H9 (cell line): ENCODE measurements around the gene S100A4. TPM values are rescaled to one million over a fixed set of nuclear protein-coding genes. Genes with fewer than 3 reads are reported as not detected.

Experiments used
- DNase-seq: peaks from one replicate; pipeline ENCODE4 v3.0.0-alpha.2; 2017
- H2AFZ ChIP-seq: one replicate; pipeline ENCODE4 v1.6.1; 2013; ENCODE audit warnings: mild to moderate bottlenecking, low read length, control low read depth, moderate library complexity
- H2AK5ac ChIP-seq: 2 replicates; pipeline ENCODE4 v1.6.1; 2013; ENCODE audit warnings: low read length, control low read depth, mixed read lengths; ENCODE audit not compliant: insufficient read length
- H2BK120ac ChIP-seq: one replicate; pipeline ENCODE4 v1.6.1; 2013; ENCODE audit warnings: low read depth, mild to moderate bottlenecking, low read length, control low read depth, inconsistent platforms; ENCODE audit not compliant: poor library complexity, severe bottlenecking
- H2BK12ac ChIP-seq: 2 replicates; pipeline ENCODE4 v1.6.1; 2013; ENCODE audit warnings: low read length, control low read depth, mixed read lengths, low read depth; ENCODE audit not compliant: insufficient read length
- H2BK15ac ChIP-seq: 2 replicates; pipeline ENCODE4 v1.6.1; 2013; ENCODE audit warnings: low read depth, low read length, control low read depth
- H2BK20ac ChIP-seq: one replicate; pipeline ENCODE4 v1.6.1; 2013; ENCODE audit warnings: low read depth, mild to moderate bottlenecking, low read length, control low read depth, inconsistent platforms; ENCODE audit not compliant: poor library complexity, severe bottlenecking
- H2BK5ac ChIP-seq: 2 replicates; pipeline ENCODE4 v1.6.1; 2013; ENCODE audit warnings: low read length, control low read depth, mixed read lengths; ENCODE audit not compliant: insufficient read length
- H3K14ac ChIP-seq: 2 replicates; pipeline ENCODE4 v1.6.1; 2013; ENCODE audit warnings: low read length, control low read depth; ENCODE audit not compliant: insufficient read depth
- H3K18ac ChIP-seq: 2 replicates; pipeline ENCODE4 v1.6.1; 2013; ENCODE audit warnings: low read depth, mild to moderate bottlenecking, mixed read lengths, low read length, control low read depth; ENCODE audit not compliant: insufficient read length
- H3K23ac ChIP-seq: 2 replicates; pipeline ENCODE4 v1.6.1; 2013; ENCODE audit warnings: low read length, control low read depth, mixed read lengths, low read depth; ENCODE audit not compliant: insufficient read length
- H3K23me2 ChIP-seq: 2 replicates; pipeline ENCODE4 v1.6.1; 2013; ENCODE audit warnings: low read depth, mild to moderate bottlenecking, mixed read lengths, low read length, control low read depth; ENCODE audit not compliant: insufficient read length, poor library complexity, severe bottlenecking
- H3K27ac ChIP-seq: 2 replicates; pipeline ENCODE4 v1.5.1; 2013; ENCODE audit warnings: low read length, control low read depth, mixed read lengths, low read depth; ENCODE audit not compliant: insufficient read length
- H3K27me3 ChIP-seq: 2 replicates; pipeline ENCODE4 v1.6.1; 2013; ENCODE audit warnings: low read length, control low read depth, inconsistent platforms; ENCODE audit not compliant: insufficient read depth
- H3K4ac ChIP-seq: 2 replicates; pipeline ENCODE4 v1.6.1; 2013; ENCODE audit warnings: low read depth, mild to moderate bottlenecking, control low read depth, inconsistent platforms, low read length, moderate library complexity
- H3K4me1 ChIP-seq: 2 replicates; pipeline ENCODE4 v1.6.1; 2013; ENCODE audit warnings: low read length, control low read depth, inconsistent platforms; ENCODE audit not compliant: insufficient read depth
- H3K4me2 ChIP-seq: 2 replicates; pipeline ENCODE4 v1.6.1; 2013; ENCODE audit warnings: low read length, control low read depth, mixed read lengths; ENCODE audit not compliant: insufficient read length, insufficient read depth
- H3K56ac ChIP-seq: 2 replicates; pipeline ENCODE4 v1.6.1; 2013; ENCODE audit warnings: low read depth, mild to moderate bottlenecking, mixed read lengths, low read length, control low read depth; ENCODE audit not compliant: insufficient read length
- H3K79me1 ChIP-seq: 2 replicates; pipeline ENCODE4 v1.6.1; 2013; ENCODE audit warnings: low read depth, mild to moderate bottlenecking, moderate library complexity, low read length, control low read depth, inconsistent platforms; ENCODE audit not compliant: insufficient read depth, poor library complexity, severe bottlenecking
- H3K79me2 ChIP-seq: 2 replicates; pipeline ENCODE4 v1.6.1; 2013; ENCODE audit warnings: low read length, control low read depth, inconsistent platforms; ENCODE audit not compliant: insufficient read depth
- H3K9ac ChIP-seq: 2 replicates; pipeline ENCODE4 v1.6.1; 2013; ENCODE audit warnings: low read length, control low read depth, mixed read lengths; ENCODE audit not compliant: insufficient read length; ENCODE audit errors: extremely low read depth
- H3K9me3 ChIP-seq: one replicate; pipeline ENCODE4 v1.6.1; 2013; ENCODE audit warnings: low read depth, low read length, inconsistent platforms; ENCODE audit not compliant: control insufficient read depth
- H3T11ph ChIP-seq: one replicate; pipeline ENCODE4 v1.6.1; 2013; ENCODE audit warnings: mild to moderate bottlenecking, low read length, control low read depth, inconsistent platforms
- H4K20me1 ChIP-seq: one replicate; pipeline ENCODE4 v1.6.1; 2013; ENCODE audit not compliant: control insufficient read depth, insufficient read length, insufficient read depth
- H4K5ac ChIP-seq: 2 replicates; pipeline ENCODE4 v1.6.1; 2013; ENCODE audit warnings: low read depth, mild to moderate bottlenecking, mixed read lengths, low read length, control low read depth; ENCODE audit not compliant: insufficient read length
- H4K8ac ChIP-seq: replicated peaks from 2 replicates; pipeline ENCODE4 v1.6.1; 2013; ENCODE audit warnings: low read length, control low read depth, mixed read lengths, low read depth; ENCODE audit not compliant: insufficient read length
- H4K91ac ChIP-seq: 2 replicates; pipeline ENCODE4 v1.6.1; 2013; ENCODE audit warnings: low read depth, mild to moderate bottlenecking, moderate library complexity, mixed read lengths, low read length, control low read depth; ENCODE audit not compliant: insufficient read length
- H3K27ac Mint-ChIP-seq, 3 experiments: 2 replicates in 2 of 3; 3 replicates in 1 of 3; pipeline ENCODE4 v1.8.0; 2020 to 2021; ENCODE audit warnings: mixed read lengths in 3 of 3, mild to moderate bottlenecking in 1 of 3, moderate library complexity in 1 of 3
- H3K27me3 Mint-ChIP-seq: 2 replicates; pipeline ENCODE4 v1.8.0; 2021; ENCODE audit warnings: low read depth, mild to moderate bottlenecking, moderate library complexity, mixed read lengths
- H3K36me3 Mint-ChIP-seq, 3 experiments: 2 replicates in 2 of 3; 3 replicates in 1 of 3; pipeline ENCODE4 v1.8.0; 2020 to 2021; ENCODE audit warnings: low read depth in 3 of 3, mixed read lengths in 3 of 3; ENCODE audit not compliant: insufficient read depth in 1 of 3
- H3K4me1 Mint-ChIP-seq, 2 experiments: 2 replicates each; pipeline ENCODE4 v1.8.0; 2020; ENCODE audit warnings: mixed read lengths in 2 of 2
- H3K4me3 Mint-ChIP-seq, 2 experiments: 2 replicates in 1 of 2; 3 replicates in 1 of 2; pipeline ENCODE4 v1.8.0; 2020 to 2021; ENCODE audit warnings: mild to moderate bottlenecking in 2 of 2, mixed read lengths in 2 of 2, moderate library complexity in 1 of 2
- H3K9me3 Mint-ChIP-seq, 2 experiments: 2 replicates in 1 of 2; 3 replicates in 1 of 2; pipeline ENCODE4 v1.8.0; 2020; ENCODE audit warnings: mild to moderate bottlenecking in 2 of 2, mixed read lengths in 2 of 2, moderate library complexity in 1 of 2
- CTCF ChIP-seq: fragments of 200-600 bp; sonication (generic); conservative IDR thresholded peaks from 3 replicates; pipeline ENCODE4 v1.8.0; 2021; ENCODE audit warnings: antibody characterized with exemption, mild to moderate bottlenecking
- WGBS: extraction: QIAGEN DNeasy Blood & Tissue Kit; methylation state at CpG from one replicate; pipeline ENCODE4 v1.1.7; 2013; ENCODE audit warnings: missing lambda C conversion rate, low lambda C conversion rate, mixed read lengths; ENCODE audit not compliant: insufficient read length; ENCODE audit errors: extremely low coverage; 5-methylcytosine and 5-hydroxymethylcytosine counted together
- total RNA-seq: library from RNA; stranded (reverse); gene quantifications from 2 replicates; pipeline ENCODE4 v1.2.1, GENCODE V29; 2021

S100A4 gene
- total RNA-seq, 1 experiment from 2014 or later, result 9.0 TPM

GRCh38 chr1:153526132-153526543 is 19.5 kb downstream of the S100A4 start:
- H3K27ac ChIP-seq, result no peak overlapping the region
- no peaks in the 10 kb centered on the region for H3K79me1 ChIP-seq
- no peak overlapping the region for H3K18ac ChIP-seq
- no peak overlapping the region for H4K8ac ChIP-seq
- no peak overlapping the region for H3T11ph ChIP-seq
- H3K9ac ChIP-seq, result no peak overlapping the region
- H2AK5ac ChIP-seq, result no peak overlapping the region
- DNase-seq, result no peak
- H3K79me2 ChIP-seq, result no peaks in the 10 kb centered on the region
- no peaks in the 10 kb centered on the region for H3K9me3 ChIP-seq
- H3K23ac ChIP-seq, result no peak overlapping the region
- no peak overlapping the region for H2BK12ac ChIP-seq
- no peaks in the 10 kb centered on the region for H3K23me2 ChIP-seq
- no peak overlapping the region for H3K14ac ChIP-seq
- no peak overlapping the region for H2BK120ac ChIP-seq
- no CpG with 5 or more reads among the region's 8 CpGs for WGBS
- no peak overlapping the region for H3K4me2 ChIP-seq
- no peaks in the 10 kb centered on the region for H4K20me1 ChIP-seq
- H3K27me3 ChIP-seq, result no peaks in the 10 kb centered on the region
- peaks cover 6% of the 10 kb centered on the region; the same call in 1 of the 2 replicates for H3K4me1 ChIP-seq
- Mint-ChIP-seq H3K36me3 (0 out of 7 replicates have a peak, but pooled peaks cover 0 to 2% (median 0%) of the 10 kb centered on the region in 3 experiments), H3K9me3 (peaks cover 2 to 3% of the 10 kb centered on the region in 2 experiments; a peak in 3 of 5 replicates), H3K27ac (no peak overlapping the region), H3K4me1 (peaks cover 25 to 27% of the 10 kb centered on the region in 2 experiments), H3K4me3 (no peak overlapping the region), H3K27me3 (peaks cover 11% of the 10 kb centered on the region)
- no peak overlapping the region for H3K56ac ChIP-seq
- no peak for TF ChIP-seq CTCF
- H4K5ac ChIP-seq, result no peak overlapping the region
- no peak overlapping the region for H2BK20ac ChIP-seq
- no peak overlapping the region for H2AFZ ChIP-seq
- no peak overlapping the region for H2BK5ac ChIP-seq
- H3K4ac ChIP-seq, result no peak overlapping the region
- no peak overlapping the region for H2BK15ac ChIP-seq
- H4K91ac ChIP-seq, result no peak overlapping the region
